Vagina (tissue), 2 donors: Measurements from ENCODE around the gene DYNC1I1. TPM values are rescaled to one million over a fixed set of nuclear protein-coding genes. Genes with fewer than 3 reads are reported as not detected.

Source experiments
- DNase-seq, 2 donors: peaks; one replicate each; pipeline ENCODE4 v3.0.0-alpha.2; 2017; ENCODE audit errors: extremely low spot score in 2 of 2
- H3K27ac ChIP-seq: fragments of 200-600 bp; sonication (generic); one replicate; pipeline ENCODE4 v1.5.1; 2019
- H3K27me3 ChIP-seq: fragments of 200-600 bp; sonication (generic); one replicate; pipeline ENCODE4 v1.5.1; 2019
- H3K36me3 ChIP-seq, 2 donors: fragments of 200-600 bp; sonication (generic); one replicate each; pipeline ENCODE4 v1.5.1; 2017 to 2019
- H3K4me1 ChIP-seq: fragments of 200-600 bp; sonication (generic); one replicate; pipeline ENCODE4 v1.5.1; 2019
- H3K4me3 ChIP-seq, 2 donors: fragments of 200-600 bp; sonication (generic); 1 replicate in 1 of 2; 2 replicates in 1 of 2; pipeline ENCODE4 v1.5.1; 2016 to 2019
- H3K9me3 ChIP-seq: fragments of 200-600 bp; sonication (generic); one replicate; pipeline ENCODE4 v1.5.1; 2019
- POLR2A ChIP-seq, 2 donors: fragments of 450-650 bp; IDR thresholded peaks; one replicate each; pipeline ENCODE4 v1.6.1; 2017; ENCODE audit warnings: antibody characterized with exemption in 2 of 2, mild to moderate bottlenecking in 2 of 2, moderate library complexity in 2 of 2
- POLR2AphosphoS5 ChIP-seq, 2 donors: sonication (generic); formaldehyde crosslinking; IDR thresholded peaks; one replicate each; pipeline ENCODE4 v1.9.0; 2017; ENCODE audit warnings: antibody characterized with exemption in 2 of 2, mild to moderate bottlenecking in 2 of 2, low read depth in 1 of 2; ENCODE audit not compliant: insufficient read depth in 1 of 2
- intact Hi-C: fragments of 100-400 bp; cut with DNase I; formaldehyde crosslinking; loops from one replicate; pipeline ENCODE4 v1.15.1; 2023
- total RNA-seq: library from RNA; depleted of rRNA; stranded (reverse); fragments of >200 nt; gene quantifications from one replicate; pipeline ENCODE4 v1.2.3, GENCODE V29; 2016
- TF ChIP-seq, protein P1 (sequence below), 3 experiments: fragments of 450-650 bp in 2 of 3; fragments of 200-600 bp in 1 of 3; sonication (generic) in 1 of 3; IDR thresholded peaks; one replicate each; pipeline ENCODE4 v1.5.1; 2017 to 2019; ENCODE audit warnings: antibody characterized with exemption in 3 of 3, mild to moderate bottlenecking in 2 of 3, moderate library complexity in 2 of 3

Gene DYNC1I1
- total RNA-seq, 1 donor from 2014 or later = 12.0 TPM

DNA sequence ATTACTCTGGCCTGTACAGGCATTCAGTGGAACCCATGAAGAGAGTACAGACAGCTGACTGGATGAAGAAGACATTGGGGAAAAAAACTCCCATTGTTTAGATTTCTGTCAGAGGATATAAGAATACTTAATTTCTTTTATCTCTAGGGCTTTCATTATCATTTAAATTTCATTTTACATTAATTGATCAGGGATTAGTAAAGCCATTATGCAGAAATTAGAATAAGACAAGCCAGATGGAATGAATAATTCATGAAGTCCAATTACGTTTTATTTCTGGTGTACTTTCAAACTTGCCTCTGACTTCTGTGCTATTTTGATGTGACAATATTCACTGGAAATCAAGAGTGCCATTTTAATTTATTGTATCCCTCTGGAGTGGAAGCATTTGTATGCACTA is 302.5 kb downstream of the DYNC1I1 start:
- Histone ChIP-seq H3K4me1 (peaks cover 10% of the 10 kb centered on the region), H3K36me3 (no peaks in the 10 kb centered on the region), H3K9me3 (no peaks in the 10 kb centered on the region), H3K4me3 (no peak overlapping the region), H3K27me3 (no peaks in the 10 kb centered on the region), H3K27ac (no peak overlapping the region)
- intact Hi-C loops = loop anchor here (10.0 kb wide), 1 partner anchor 950 kb away; the partner anchor contains the start of gene DLX5
- no peak for DNase-seq
- no peak for TF ChIP-seq POLR2A (IDR thresholded peaks at IDR 0.05)
- TF ChIP-seq, protein P1, sequence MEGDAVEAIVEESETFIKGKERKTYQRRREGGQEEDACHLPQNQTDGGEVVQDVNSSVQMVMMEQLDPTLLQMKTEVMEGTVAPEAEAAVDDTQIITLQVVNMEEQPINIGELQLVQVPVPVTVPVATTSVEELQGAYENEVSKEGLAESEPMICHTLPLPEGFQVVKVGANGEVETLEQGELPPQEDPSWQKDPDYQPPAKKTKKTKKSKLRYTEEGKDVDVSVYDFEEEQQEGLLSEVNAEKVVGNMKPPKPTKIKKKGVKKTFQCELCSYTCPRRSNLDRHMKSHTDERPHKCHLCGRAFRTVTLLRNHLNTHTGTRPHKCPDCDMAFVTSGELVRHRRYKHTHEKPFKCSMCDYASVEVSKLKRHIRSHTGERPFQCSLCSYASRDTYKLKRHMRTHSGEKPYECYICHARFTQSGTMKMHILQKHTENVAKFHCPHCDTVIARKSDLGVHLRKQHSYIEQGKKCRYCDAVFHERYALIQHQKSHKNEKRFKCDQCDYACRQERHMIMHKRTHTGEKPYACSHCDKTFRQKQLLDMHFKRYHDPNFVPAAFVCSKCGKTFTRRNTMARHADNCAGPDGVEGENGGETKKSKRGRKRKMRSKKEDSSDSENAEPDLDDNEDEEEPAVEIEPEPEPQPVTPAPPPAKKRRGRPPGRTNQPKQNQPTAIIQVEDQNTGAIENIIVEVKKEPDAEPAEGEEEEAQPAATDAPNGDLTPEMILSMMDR (IDR thresholded peaks at IDR 0.05) = no peak

DNA sequence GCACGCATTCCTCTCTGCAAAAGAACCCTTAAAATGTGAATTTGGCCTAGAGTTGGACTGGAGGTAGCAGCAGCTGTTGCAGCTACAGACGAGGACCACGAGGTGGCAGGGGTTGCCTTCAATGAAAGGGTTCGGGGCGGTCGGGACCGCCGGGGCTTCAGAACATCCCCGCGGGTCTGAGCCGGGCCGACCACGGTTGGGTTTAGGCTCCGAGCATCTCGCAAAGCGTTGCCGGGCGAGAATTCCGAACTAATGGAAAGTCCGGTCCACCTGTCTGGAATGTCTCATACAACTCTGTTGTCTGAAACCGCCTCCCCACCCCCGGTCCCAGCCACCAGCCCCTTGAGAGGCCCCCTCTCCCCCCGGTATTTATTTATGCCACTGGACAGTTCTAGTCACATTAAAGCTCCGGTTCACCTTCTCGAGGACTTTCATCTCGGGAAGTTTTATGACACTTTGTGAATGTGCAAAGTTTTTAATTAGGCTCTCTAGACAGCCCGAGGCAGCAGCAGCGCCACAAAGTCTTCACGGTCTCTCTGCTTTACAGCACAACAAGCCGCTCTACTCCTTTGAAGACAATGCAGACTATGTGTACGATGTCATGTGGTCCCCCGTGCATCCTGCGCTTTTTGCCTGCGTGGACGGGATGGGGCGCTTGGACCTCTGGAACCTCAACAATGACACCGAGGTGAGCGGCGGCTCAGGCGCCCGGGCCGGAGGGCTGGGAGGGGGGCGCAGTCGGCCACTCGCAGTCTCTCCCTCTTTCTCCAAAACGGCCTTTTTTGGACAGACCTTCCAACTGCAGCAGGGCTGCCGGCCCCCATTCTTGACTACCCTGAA is 303.4 kb downstream of the DYNC1I1 start:
- H3K27ac ChIP-seq = no peak overlapping the region
- TF ChIP-seq POLR2AphosphoS5 (IDR thresholded peaks at IDR 0.05; ENCODE audit: insufficient read depth in 1 of 2, low read depth in 1 of 2) (no peak), POLR2A (IDR thresholded peaks at IDR 0.05) (no peak)
- TF ChIP-seq, protein P1 (IDR thresholded peaks at IDR 0.05) = peak; percentile 43 to 79 (median 65)
- no peaks in the 10 kb centered on the region for H3K9me3 ChIP-seq
- H3K4me3 ChIP-seq = peak overlapping the region; percentile 45 to 58
- no peaks in the 10 kb centered on the region for H3K27me3 ChIP-seq
- H3K36me3 ChIP-seq = no peaks in the 10 kb centered on the region
- DNase-seq = peak in 1 of 2 donors; percentile 85
- H3K4me1 ChIP-seq = peaks cover 10% of the 10 kb centered on the region
- intact Hi-C loops = loop anchor here (10.0 kb wide), 1 partner anchor 949 kb away; the partner anchor contains the start of gene DLX5

DNA sequence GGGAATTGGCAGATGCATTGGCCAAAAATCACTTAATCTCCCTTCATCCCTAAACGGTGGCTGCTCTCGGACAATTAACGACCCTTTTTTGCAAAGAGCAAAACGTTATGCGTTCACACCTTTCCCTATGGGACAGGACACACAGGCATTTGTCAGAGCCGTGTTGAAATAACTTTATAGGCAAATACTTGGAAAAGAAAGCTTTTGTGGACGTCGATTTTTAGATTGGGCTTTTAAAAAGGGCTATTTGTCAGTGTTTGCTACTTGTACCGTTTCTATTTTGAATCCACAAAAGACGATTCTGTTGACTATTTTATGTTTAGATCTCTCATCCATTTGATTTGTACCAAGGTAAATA is 304.0 kb downstream of the DYNC1I1 start:
- Histone ChIP-seq H3K36me3 (no peaks in the 10 kb centered on the region), H3K9me3 (no peaks in the 10 kb centered on the region), H3K4me1 (peaks cover 10% of the 10 kb centered on the region), H3K27me3 (no peaks in the 10 kb centered on the region), H3K27ac (no peak overlapping the region), H3K4me3 (peak overlapping the region; percentile 45 to 58)
- intact Hi-C loops = loop anchor here (10.0 kb wide), 1 partner anchor 948 kb away; the partner anchor contains the start of gene DLX5
- DNase-seq = no peak
- TF ChIP-seq POLR2A (IDR thresholded peaks at IDR 0.05) = no peak
- TF ChIP-seq, protein P1 (IDR thresholded peaks at IDR 0.05) = no peak
- no peak for TF ChIP-seq POLR2AphosphoS5 (IDR thresholded peaks at IDR 0.05; ENCODE audit: insufficient read depth in 1 of 2, low read depth in 1 of 2)

DNA sequence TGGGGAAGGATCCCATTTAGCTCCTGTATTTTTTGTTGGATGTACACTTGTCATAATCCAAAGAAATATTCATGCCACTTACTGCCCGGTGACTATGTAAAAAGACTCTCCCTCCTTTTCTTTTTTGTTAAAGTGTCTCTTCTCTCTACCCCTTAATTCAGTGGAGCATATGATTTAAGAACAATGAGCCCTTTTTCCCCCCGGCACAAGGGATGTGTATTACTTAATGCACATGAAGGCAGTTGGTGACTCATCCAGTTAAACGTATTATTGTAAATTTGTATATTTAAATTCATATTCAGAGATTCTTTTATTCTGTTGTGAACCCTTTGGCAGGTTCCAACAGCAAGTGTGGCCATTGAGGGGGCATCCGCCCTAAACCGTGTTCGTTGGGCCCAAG is 307.7 kb downstream of the DYNC1I1 start:
- Histone ChIP-seq H3K27ac (no peak overlapping the region), H3K36me3 (no peaks in the 10 kb centered on the region), H3K9me3 (no peaks in the 10 kb centered on the region), H3K27me3 (no peaks in the 10 kb centered on the region), H3K4me3 (no peak overlapping the region), H3K4me1 (peaks cover 10% of the 10 kb centered on the region)
- intact Hi-C loops = no loop called here
- no peak for DNase-seq
- TF ChIP-seq, protein P1 (IDR thresholded peaks at IDR 0.05) = no peak
- TF ChIP-seq POLR2A (IDR thresholded peaks at IDR 0.05) (no peak), POLR2AphosphoS5 (IDR thresholded peaks at IDR 0.05; ENCODE audit: insufficient read depth in 1 of 2, low read depth in 1 of 2) (no peak)
